HG02885 (cell line): ENCODE data around the gene TMC8.
"Not testable (repeated sequence)": the region's sequence is repeated elsewhere in the genome, so short reads cannot be mapped to it uniquely, and the experiment has no call there.

ENCODE experiments used
- ATAC-seq: cut with Tn5 transposase; IDR thresholded peaks from one replicate; pipeline ENCODE4 v1.9.1; 2021; ENCODE audit warnings: mild to moderate bottlenecking; ENCODE audit not compliant: unreplicated experiment, poor library complexity

TMC8 gene

GRCh38 chr17:78108726-78109488 lies 21.7 kb upstream of the TMC8 start:
- no peak for ATAC-seq

GRCh38 chr17:78109489-78109761 lies 21.1 kb upstream of the TMC8 start:
- ATAC-seq = no peak

GRCh38 chr17:78110363-78111015 lies 20.1 kb upstream of the TMC8 start:
- no peak for ATAC-seq

GRCh38 chr17:78111016-78111726 lies 19.4 kb upstream of the TMC8 start:
- no peak for ATAC-seq

- no peak for ATAC-seq
Measured at GRCh38 chr17:78111727-78112517, 18.6 kb upstream of the TMC8 start.

GRCh38 chr17:78112518-78113471 lies 17.8 kb upstream of the TMC8 start:
- no peak for ATAC-seq

- ATAC-seq = no peak
Measured at GRCh38 chr17:78113804-78114785, 16.5 kb upstream of the TMC8 start.

- ATAC-seq = no peak
Measured at GRCh38 chr17:78114831-78115723, 15.5 kb upstream of the TMC8 start.

- not testable (repeated sequence) for ATAC-seq
Measured at GRCh38 chr17:78115803-78116202, 14.8 kb upstream of the TMC8 start.

GRCh38 chr17:78116411-78116810 lies 14.2 kb upstream of the TMC8 start:
- no peak for ATAC-seq

GRCh38 chr17:78117027-78117981 lies 13.3 kb upstream of the TMC8 start:
- no peak for ATAC-seq

- no peak for ATAC-seq
Measured at GRCh38 chr17:78118801-78119241, 11.8 kb upstream of the TMC8 start.

GRCh38 chr17:78120537-78120936 lies 10.0 kb upstream of the TMC8 start:
- ATAC-seq = no peak

- ATAC-seq = no peak
Measured at GRCh38 chr17:78120971-78121800, 9.4 kb upstream of the TMC8 start.

GRCh38 chr17:78121801-78122215 lies 8.8 kb upstream of the TMC8 start:
- no peak for ATAC-seq
